Spleen (tissue), 11 donors: ENCODE measurements around the gene LRCH4. TPM values are rescaled to one million over a fixed set of nuclear protein-coding genes. Genes with fewer than 3 reads are reported as not detected.

Source experiments
- DNase-seq: peaks from one replicate; pipeline ENCODE4 v3.0.0-alpha.2; 2020
- H3K27ac ChIP-seq, 8 donors: fragments of 200-600 bp; sonication (generic) in 7 of 8; 1 replicate in 4 of 8; 2 replicates in 4 of 8; pipeline versions ENCODE4 v1.5.0 to v1.8.0; 2016 to 2021; ENCODE audit warnings: inconsistent platforms in 4 of 8, mild to moderate bottlenecking in 4 of 8, moderate library complexity in 1 of 8
- H3K27me3 ChIP-seq, 7 donors: fragments of 200-600 bp; sonication (generic) in 6 of 7; replicated peaks in 1 of 7; 1 replicate in 4 of 7; 2 replicates in 3 of 7; pipeline versions ENCODE4 v1.5.0 to v1.8.0; 2016 to 2021; ENCODE audit warnings: inconsistent platforms in 3 of 7, mild to moderate bottlenecking in 1 of 7
- H3K36me3 ChIP-seq, 6 donors: fragments of 200-600 bp; sonication (generic) in 5 of 6; 1 replicate in 4 of 6; 2 replicates in 2 of 6; pipeline versions ENCODE4 v1.5.0 to v1.8.0; 2016 to 2021; ENCODE audit warnings: inconsistent platforms in 2 of 6
- H3K4me1 ChIP-seq, 6 donors: fragments of 200-600 bp; sonication (generic) in 5 of 6; 1 replicate in 3 of 6; 2 replicates in 3 of 6; pipeline versions ENCODE4 v1.5.0 to v1.8.0; 2016 to 2021; ENCODE audit warnings: inconsistent platforms in 3 of 6
- H3K4me3 ChIP-seq, 8 donors: fragments of 200-600 bp; sonication (generic) in 7 of 8; 1 replicate in 4 of 8; 2 replicates in 4 of 8; pipeline versions ENCODE4 v1.5.0 to v1.8.0; 2016 to 2021; ENCODE audit warnings: inconsistent platforms in 4 of 8, mild to moderate bottlenecking in 4 of 8, moderate library complexity in 2 of 8
- H3K9me3 ChIP-seq, 8 donors: fragments of 200-600 bp; sonication (generic) in 7 of 8; 1 replicate in 4 of 8; 2 replicates in 4 of 8; pipeline versions ENCODE4 v1.5.0 to v1.8.0; 2016 to 2021; ENCODE audit warnings: inconsistent platforms in 4 of 8
- POLR2A ChIP-seq, 3 donors: fragments of 450-650 bp; IDR thresholded peaks; one replicate each; pipeline ENCODE4 v1.5.1; 2017; ENCODE audit warnings: antibody characterized with exemption in 3 of 3, mild to moderate bottlenecking in 1 of 3
- POLR2AphosphoS5 ChIP-seq, 3 donors: sonication (generic); formaldehyde crosslinking; IDR thresholded peaks; one replicate each; pipeline ENCODE4 v1.5.1; 2017; ENCODE audit warnings: antibody characterized with exemption in 3 of 3
- WGBS, 5 donors: extraction: QIAGEN DNeasy Blood & Tissue Kit in 3 of 5; methylation state at CpG; one replicate each; pipeline versions ENCODE4 v1.1.5 to v1.1.7; 2013 to 2018; 5-methylcytosine and 5-hydroxymethylcytosine counted together
- intact Hi-C: fragments of 100-400 bp; cut with DNase I; formaldehyde crosslinking; loops from one replicate; pipeline ENCODE4 v1.15.0; 2023; ENCODE audit warnings: low total_unique reads
- polyA plus RNA-seq, 3 donors: library from polyadenylated mRNA; stranded (reverse); fragments of 200-250 nt; gene quantifications; one replicate each; pipeline ENCODE4 v1.2.1, GENCODE V29; 2013
- total RNA-seq, 7 donors: library from RNA; depleted of rRNA in 3 of 7; stranded (reverse); fragments of >200 nt in 3 of 7; fragmentation: NEBNext Ultra II Directional in 4 of 7; extraction: Animal tissue kit (Norgen Biotek cat#: 25700) in 4 of 7; gene quantifications; one replicate each; pipeline versions ENCODE4 v1.1.0 to v1.2.1, GENCODE V29; 2016 to 2021
- TF ChIP-seq, protein P1 (sequence below), 11 experiments: fragments of 200-600 bp in 7 of 11; fragments of 450-650 bp in 4 of 11; sonication (generic) in 4 of 11; IDR thresholded peaks in 8 of 11; conservative IDR thresholded peaks in 3 of 11; 1 replicate in 7 of 11; 2 replicates in 4 of 11; pipeline versions ENCODE4 v1.4.0 to v1.8.0; 2016 to 2021; ENCODE audit warnings: antibody characterized with exemption in 11 of 11, inconsistent platforms in 4 of 11, mild to moderate bottlenecking in 1 of 11
- donor health status: healthy with polysubstance abuse.
- donor health status: DM: no; HTN: no; CAD: no; lungs with moderate emphysema.
- donor health status: DM: no; HTN: no; CAD: no.
- donor health status: Bipolar disorder and iron deficiency.
- donor health status: healthy.
- donor health status: DM: no; HTN: no; CAD: no.
- donor health status: DM: yes; HTN: yes; CAD: no.

LRCH4 gene
- total and polyA plus RNA-seq, 10 donors = 145 to 333 (median 197) TPM

GRCh38 chr7:100602889-100603725 is 17.2 kb upstream of the LRCH4 start:
- WGBS, 5 donors = 60 to 78% (median 71%) methylated on average over 15 to 21 of the region's 21 CpGs
- Histone ChIP-seq H3K4me3 (peak overlapping the region in 7 of 8 donors; percentile 53 to 88 (median 62)), H3K27me3 (peaks cover 0 to 36% (median 0%) of the 10 kb centered on the region in 7 donors), H3K27ac (peak overlapping the region in 6 of 8 donors; percentile 51 to 88 (median 76)), H3K4me1 (peaks cover 12 to 42% (median 24%) of the 10 kb centered on the region in 6 donors), H3K36me3 (no peaks in the 10 kb centered on the region), H3K9me3 (no peaks in the 10 kb centered on the region)
- DNase-seq = no peak
- TF ChIP-seq POLR2A (IDR thresholded peaks at IDR 0.05) (no peak), POLR2AphosphoS5 (IDR thresholded peaks at IDR 0.05) (no peak)
- TF ChIP-seq, protein P1, sequence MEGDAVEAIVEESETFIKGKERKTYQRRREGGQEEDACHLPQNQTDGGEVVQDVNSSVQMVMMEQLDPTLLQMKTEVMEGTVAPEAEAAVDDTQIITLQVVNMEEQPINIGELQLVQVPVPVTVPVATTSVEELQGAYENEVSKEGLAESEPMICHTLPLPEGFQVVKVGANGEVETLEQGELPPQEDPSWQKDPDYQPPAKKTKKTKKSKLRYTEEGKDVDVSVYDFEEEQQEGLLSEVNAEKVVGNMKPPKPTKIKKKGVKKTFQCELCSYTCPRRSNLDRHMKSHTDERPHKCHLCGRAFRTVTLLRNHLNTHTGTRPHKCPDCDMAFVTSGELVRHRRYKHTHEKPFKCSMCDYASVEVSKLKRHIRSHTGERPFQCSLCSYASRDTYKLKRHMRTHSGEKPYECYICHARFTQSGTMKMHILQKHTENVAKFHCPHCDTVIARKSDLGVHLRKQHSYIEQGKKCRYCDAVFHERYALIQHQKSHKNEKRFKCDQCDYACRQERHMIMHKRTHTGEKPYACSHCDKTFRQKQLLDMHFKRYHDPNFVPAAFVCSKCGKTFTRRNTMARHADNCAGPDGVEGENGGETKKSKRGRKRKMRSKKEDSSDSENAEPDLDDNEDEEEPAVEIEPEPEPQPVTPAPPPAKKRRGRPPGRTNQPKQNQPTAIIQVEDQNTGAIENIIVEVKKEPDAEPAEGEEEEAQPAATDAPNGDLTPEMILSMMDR (IDR thresholded peaks at IDR 0.05 in 8 of 11, conservative IDR thresholded peaks at IDR 0.05 in 3 of 11) = no peak
- intact Hi-C loops = no loop called here

- TF ChIP-seq POLR2AphosphoS5 (IDR thresholded peaks at IDR 0.05) (no peak), POLR2A (IDR thresholded peaks at IDR 0.05) (no peak)
- TF ChIP-seq, protein P1 (IDR thresholded peaks at IDR 0.05 in 8 of 11, conservative IDR thresholded peaks at IDR 0.05 in 3 of 11) = no peak
- DNase-seq = no peak
- Histone ChIP-seq H3K27ac (no peak overlapping the region), H3K4me1 (peaks cover 11 to 37% (median 21%) of the 10 kb centered on the region in 6 donors), H3K4me3 (no peak overlapping the region), H3K27me3 (peaks cover 0 to 28% (median 0%) of the 10 kb centered on the region in 7 donors), H3K9me3 (no peaks in the 10 kb centered on the region), H3K36me3 (no peaks in the 10 kb centered on the region)
- 79 to 92% (median 87%) methylated on average over 6 to 9 of the region's 9 CpGs for WGBS, 5 donors
- intact Hi-C loops = no loop called here
Observed at GRCh38 chr7:100600730-100601038, 14.8 kb upstream of the LRCH4 start.

DNA sequence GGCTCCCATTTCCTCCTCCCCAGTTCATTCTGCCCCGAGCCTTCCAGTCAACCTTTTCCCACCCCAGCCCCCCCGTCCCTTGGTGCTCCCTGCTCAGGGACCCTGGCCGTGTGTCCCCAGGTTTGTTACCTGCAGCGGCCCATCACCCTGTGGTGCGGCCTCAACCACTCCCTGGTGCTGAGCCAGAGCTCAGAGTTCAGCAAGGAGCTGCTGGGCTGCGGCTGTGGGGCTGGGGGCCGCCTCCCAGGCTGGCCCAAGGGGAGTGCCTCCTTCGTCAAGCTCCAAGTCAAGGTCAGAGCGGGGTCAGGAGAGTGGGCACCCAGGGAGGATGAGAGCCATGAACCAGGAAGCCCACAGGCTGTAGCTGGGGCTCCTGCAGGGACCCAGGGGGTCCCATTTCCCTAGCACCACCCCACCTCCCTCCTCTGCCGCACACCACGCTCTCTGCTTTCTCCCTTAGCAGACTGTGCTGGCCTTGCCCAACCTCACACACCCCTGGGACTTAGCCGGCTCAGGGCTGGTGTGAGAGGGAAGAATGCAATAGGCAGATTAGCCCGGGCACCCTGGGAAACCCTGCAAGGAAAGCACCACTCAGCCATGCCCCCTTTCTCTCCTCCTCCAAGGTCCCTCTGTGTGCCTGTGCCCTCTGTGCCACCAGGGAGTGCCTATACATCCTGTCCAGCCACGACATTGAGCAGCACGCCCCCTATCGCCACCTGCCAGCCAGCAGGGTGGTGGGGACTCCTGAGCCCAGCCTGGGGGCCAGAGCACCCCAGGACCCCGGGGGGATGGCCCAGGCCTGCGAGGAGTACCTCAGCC is 14.2 kb upstream of the LRCH4 start:
- H3K9me3 ChIP-seq = no peaks in the 10 kb centered on the region
- H3K27me3 ChIP-seq = peaks cover 0 to 22% (median 0%) of the 10 kb centered on the region in 7 donors
- WGBS, 5 donors = 70 to 82% (median 79%) methylated on average over 16 to 18 of the region's 18 CpGs
- H3K36me3 ChIP-seq = no peaks in the 10 kb centered on the region
- DNase-seq = no peak
- H3K4me1 ChIP-seq = peaks cover 5 to 31% (median 16%) of the 10 kb centered on the region in 6 donors
- intact Hi-C loops = no loop called here
- TF ChIP-seq POLR2AphosphoS5 (IDR thresholded peaks at IDR 0.05) = no peak
- TF ChIP-seq, protein P1 (IDR thresholded peaks at IDR 0.05 in 8 of 11, conservative IDR thresholded peaks at IDR 0.05 in 3 of 11) = no peak
- no peak overlapping the region for H3K27ac ChIP-seq
- no peak overlapping the region for H3K4me3 ChIP-seq

GRCh38 chr7:100598425-100598824 is 12.5 kb upstream of the LRCH4 start:
- no peaks in the 10 kb centered on the region for H3K36me3 ChIP-seq
- H3K4me3 ChIP-seq = no peak overlapping the region
- intact Hi-C loops = no loop called here
- no peaks in the 10 kb centered on the region for H3K9me3 ChIP-seq
- no peak for DNase-seq
- H3K27me3 ChIP-seq = peaks cover 0 to 14% (median 0%) of the 10 kb centered on the region in 7 donors
- TF ChIP-seq, protein P1 (IDR thresholded peaks at IDR 0.05 in 8 of 11, conservative IDR thresholded peaks at IDR 0.05 in 3 of 11) = no peak
- TF ChIP-seq POLR2A (IDR thresholded peaks at IDR 0.05) = no peak
- TF ChIP-seq POLR2AphosphoS5 (IDR thresholded peaks at IDR 0.05) = no peak
- H3K27ac ChIP-seq = no peak overlapping the region
- H3K4me1 ChIP-seq = peaks cover 0 to 14% (median 2%) of the 10 kb centered on the region in 6 donors
- WGBS, 5 donors = 75 to 92% (median 84%) methylated on average over 4 of the region's 4 CpGs
